Lower leg skin (tissue), 4 donors: ENCODE results near the gene SEMG1. TPM values are rescaled to one million over a fixed set of nuclear protein-coding genes. Genes with fewer than 3 reads are reported as not detected.

Experiments used
- DNase-seq, 2 donors: peaks; one replicate each; pipeline ENCODE4 v3.0.0-alpha.2; 2019; ENCODE audit warnings: low spot score in 2 of 2
- H3K4me3 ChIP-seq: fragments of 200-600 bp; sonication (generic); 2 replicates; pipeline ENCODE4 v1.5.1; 2017; ENCODE audit warnings: mild to moderate bottlenecking, low read depth; ENCODE audit not compliant: poor library complexity, severe bottlenecking
- POLR2A ChIP-seq, 2 donors: fragments of 450-650 bp; IDR thresholded peaks; one replicate each; pipeline ENCODE4 v1.6.1; 2016 to 2017; ENCODE audit warnings: antibody characterized with exemption in 2 of 2, mild to moderate bottlenecking in 1 of 2, moderate library complexity in 1 of 2
- WGBS, 2 donors: methylation state at CpG; one replicate each; pipeline ENCODE4 v1.1.5; 2018; 5-methylcytosine and 5-hydroxymethylcytosine counted together
- intact Hi-C: fragments of 100-400 bp; cut with DNase I; formaldehyde crosslinking; loops from one replicate; pipeline ENCODE4 v1.15.0; 2023; ENCODE audit warnings: low total_unique reads
- total RNA-seq, 4 donors: library from RNA; depleted of rRNA; stranded (reverse); fragments of >200 nt; gene quantifications; one replicate each; pipeline ENCODE4 v1.1.0, GENCODE V29; 2016
- TF ChIP-seq, protein P1 (sequence below), 3 donors: fragments of 450-650 bp; IDR thresholded peaks; one replicate each; pipeline ENCODE4 v1.5.1; 2016; ENCODE audit warnings: antibody characterized with exemption in 3 of 3, mild to moderate bottlenecking in 3 of 3, moderate library complexity in 2 of 3

The SEMG1 gene
- total RNA-seq, 4 donors from 2014 or later: 0.34 TPM; not detected in 3

DNA sequence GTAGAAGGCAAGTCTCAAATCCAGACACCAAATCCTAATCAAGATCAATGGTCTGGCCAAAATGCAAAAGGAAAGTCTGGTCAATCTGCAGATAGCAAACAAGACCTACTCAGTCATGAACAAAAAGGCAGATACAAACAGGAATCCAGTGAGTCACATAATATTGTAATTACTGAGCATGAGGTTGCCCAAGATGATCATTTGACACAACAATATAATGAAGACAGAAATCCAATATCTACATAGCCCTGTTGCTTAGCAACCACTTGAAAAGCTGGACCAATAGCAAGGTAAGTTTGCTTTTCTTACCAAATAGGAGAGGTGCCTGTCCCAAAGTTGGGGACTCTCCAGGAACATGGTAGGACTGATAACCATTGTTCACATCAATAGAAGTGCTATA is 16.3 kb downstream of the SEMG1 start:
- TF ChIP-seq POLR2A (IDR thresholded peaks at IDR 0.05): no peak
- TF ChIP-seq, protein P1, sequence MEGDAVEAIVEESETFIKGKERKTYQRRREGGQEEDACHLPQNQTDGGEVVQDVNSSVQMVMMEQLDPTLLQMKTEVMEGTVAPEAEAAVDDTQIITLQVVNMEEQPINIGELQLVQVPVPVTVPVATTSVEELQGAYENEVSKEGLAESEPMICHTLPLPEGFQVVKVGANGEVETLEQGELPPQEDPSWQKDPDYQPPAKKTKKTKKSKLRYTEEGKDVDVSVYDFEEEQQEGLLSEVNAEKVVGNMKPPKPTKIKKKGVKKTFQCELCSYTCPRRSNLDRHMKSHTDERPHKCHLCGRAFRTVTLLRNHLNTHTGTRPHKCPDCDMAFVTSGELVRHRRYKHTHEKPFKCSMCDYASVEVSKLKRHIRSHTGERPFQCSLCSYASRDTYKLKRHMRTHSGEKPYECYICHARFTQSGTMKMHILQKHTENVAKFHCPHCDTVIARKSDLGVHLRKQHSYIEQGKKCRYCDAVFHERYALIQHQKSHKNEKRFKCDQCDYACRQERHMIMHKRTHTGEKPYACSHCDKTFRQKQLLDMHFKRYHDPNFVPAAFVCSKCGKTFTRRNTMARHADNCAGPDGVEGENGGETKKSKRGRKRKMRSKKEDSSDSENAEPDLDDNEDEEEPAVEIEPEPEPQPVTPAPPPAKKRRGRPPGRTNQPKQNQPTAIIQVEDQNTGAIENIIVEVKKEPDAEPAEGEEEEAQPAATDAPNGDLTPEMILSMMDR (IDR thresholded peaks at IDR 0.05): no peak
- no peak for DNase-seq
- intact Hi-C loops: no loop called here
- H3K4me3 ChIP-seq: no peak overlapping the region

- intact Hi-C loops: no loop called here
- no peak overlapping the region for H3K4me3 ChIP-seq
- no peak for DNase-seq
- no peak for TF ChIP-seq POLR2A (IDR thresholded peaks at IDR 0.05)
- TF ChIP-seq, protein P1 (IDR thresholded peaks at IDR 0.05): no peak
- WGBS, 2 donors: 89% methylated on average over 1 of the region's 1 CpG
Observed at GRCh38 chr20:45226287-45226686, 19.5 kb downstream of the SEMG1 start.

DNA sequence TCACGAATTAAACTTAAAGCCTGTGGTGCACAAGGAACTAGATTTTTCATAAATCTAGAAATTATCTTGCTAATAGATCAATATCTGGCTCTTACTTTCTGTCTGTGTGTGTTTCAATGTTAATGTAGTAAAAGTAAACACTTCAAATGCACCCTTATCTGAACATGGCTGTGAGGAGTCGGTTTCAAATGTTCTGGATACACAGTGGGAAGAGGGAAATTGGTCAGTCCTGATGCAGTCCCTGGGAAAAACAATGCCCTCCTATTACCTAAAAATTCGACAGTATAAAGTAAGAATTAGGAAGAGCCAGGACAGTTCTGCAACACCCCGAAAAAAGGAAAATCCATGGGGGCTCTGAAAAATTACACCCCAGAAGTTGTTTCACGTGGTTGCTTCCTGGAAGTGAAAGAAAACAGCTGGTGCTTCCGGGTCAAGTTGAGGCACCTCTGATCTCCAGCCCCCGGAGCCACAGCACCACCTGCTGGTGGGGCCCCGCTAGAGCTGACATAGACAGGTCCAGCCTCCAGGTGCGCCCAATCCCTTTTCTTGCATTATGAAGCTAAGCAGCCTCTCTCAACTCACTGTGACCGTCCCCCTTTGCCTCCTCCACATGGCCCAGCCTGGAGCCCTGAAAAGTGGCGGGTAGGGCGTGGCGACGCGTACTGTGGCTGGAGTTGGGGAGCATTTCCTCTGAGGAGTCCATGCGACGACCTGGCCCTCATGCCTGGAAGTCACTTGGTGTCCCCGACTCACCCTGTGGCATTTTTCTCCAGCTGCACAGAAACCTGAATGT is 22.6 kb downstream of the SEMG1 start:
- DNase-seq: no peak
- H3K4me3 ChIP-seq: no peak overlapping the region
- WGBS, 2 donors: 70 to 71% methylated on average over 18 of the region's 18 CpGs
- TF ChIP-seq, protein P1 (IDR thresholded peaks at IDR 0.05): no peak
- TF ChIP-seq POLR2A (IDR thresholded peaks at IDR 0.05): no peak
- intact Hi-C loops: no loop called here

- no peak overlapping the region for H3K4me3 ChIP-seq
- TF ChIP-seq, protein P1 (IDR thresholded peaks at IDR 0.05): no peak
- WGBS, 2 donors: 65 to 69% methylated on average over 9 of the region's 9 CpGs
- intact Hi-C loops: no loop called here
- no peak for DNase-seq
Observed at GRCh38 chr20:45230631-45231030, 23.8 kb downstream of the SEMG1 start.

DNA sequence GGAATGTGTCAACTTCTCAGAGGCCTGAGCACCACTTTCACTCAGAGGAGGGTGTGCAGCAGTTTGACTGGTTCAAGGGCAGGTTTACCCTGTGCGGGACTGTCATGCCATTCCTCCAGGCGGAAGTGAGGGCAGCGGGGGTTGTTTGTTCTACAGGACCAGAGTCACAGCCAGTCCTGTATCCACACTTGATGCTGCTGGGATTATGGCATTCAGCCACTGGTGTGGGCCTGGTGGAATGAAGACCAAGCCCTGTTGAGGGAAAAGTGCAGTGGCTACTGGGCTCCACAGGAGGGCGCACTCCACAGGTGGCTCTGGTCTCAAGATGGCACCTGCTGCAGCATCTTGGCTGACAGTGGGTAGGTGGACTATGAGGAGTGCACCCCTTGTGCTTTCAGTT is 29.2 kb downstream of the SEMG1 start:
- intact Hi-C loops: no loop called here
- WGBS, 2 donors: 73 to 78% methylated on average over 4 of the region's 4 CpGs

More for the DNA sequence above, 29.2 kb downstream of the SEMG1 start:
- TF ChIP-seq, protein P1 (IDR thresholded peaks at IDR 0.05): no peak
- TF ChIP-seq POLR2A (IDR thresholded peaks at IDR 0.05): no peak
- DNase-seq: no peak
- no peak overlapping the region for H3K4me3 ChIP-seq
